NCI-H226 (cell line): ENCODE results near the gene GOLGA6A.
"Not testable (repeated sequence)": the region's sequence is repeated elsewhere in the genome, so short reads cannot be mapped to it uniquely, and the experiment has no call there.

ENCODE experiments used
- DNase-seq: peaks from one replicate; pipeline ENCODE4 v3.0.0-alpha.2; 2015

GOLGA6A gene

DNA sequence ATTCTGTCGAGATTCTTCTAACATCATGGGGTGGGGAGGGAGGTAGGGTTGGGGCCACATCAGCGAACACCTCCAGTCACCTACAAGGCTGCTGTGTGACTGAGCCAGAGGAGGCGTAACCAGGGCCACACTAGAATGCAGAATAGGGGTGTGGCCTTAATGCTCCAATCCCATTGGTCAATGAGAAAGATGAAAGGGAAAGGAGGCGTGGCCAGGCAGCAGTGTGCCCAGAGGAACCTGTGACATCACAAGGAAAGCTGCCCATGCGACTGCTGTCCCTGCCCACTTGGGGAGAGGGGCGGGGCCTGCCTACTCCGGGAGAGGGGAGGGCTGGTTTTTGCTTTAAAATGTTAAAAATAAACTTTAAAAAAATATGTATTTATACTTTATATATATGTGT is at the start of gene GOLGA6A:
Gene GOLGA6A, minus strand, starts transcription at position 101 of the 400 bp plus-strand sequence. Its CDS starts 41 bp downstream, at position 60.
- not testable (repeated sequence) for DNase-seq

DNA sequence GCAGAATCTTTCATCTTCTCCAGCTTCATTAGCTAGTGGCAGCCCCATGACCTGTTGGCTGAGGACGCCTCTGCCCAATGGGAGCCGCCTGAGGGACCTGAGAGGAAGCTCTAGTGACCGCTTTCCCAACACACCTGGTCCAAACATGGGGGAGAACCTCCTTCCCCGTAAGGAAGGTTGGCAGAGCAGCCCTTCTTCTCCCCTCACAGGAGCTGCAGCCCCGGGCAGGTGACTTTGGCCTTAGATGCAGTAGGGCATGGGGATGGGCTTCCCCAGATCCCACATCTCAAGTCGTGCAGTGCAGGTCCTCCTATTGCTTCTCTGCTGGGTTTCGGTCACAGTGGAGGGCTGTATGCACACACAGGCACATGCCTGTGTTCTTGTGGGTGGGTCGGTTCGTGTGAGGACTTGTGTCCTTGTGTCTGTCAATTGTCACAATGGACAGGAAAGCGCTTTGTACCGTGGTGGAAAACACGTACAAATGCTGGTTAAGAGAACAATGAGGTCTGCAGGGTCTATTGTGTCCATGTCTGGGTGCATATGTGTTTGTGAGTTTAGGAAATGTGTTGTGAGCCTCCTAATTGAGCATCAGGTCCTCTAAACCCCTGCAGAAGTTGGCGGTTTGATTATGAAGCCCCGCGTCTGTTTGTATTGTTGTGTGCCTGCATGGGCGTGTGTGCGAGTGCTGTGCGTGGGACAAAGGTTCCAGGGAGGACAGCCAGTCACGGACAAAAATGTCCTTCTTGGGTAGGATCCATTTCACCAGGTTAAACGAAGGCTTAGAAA is 49.5 kb upstream of the GOLGA6A start:
- no peak for DNase-seq

- DNase-seq = no peak
Observed at GRCh38 chr15:74130849-74131627, 48.7 kb upstream of the GOLGA6A start.

DNA sequence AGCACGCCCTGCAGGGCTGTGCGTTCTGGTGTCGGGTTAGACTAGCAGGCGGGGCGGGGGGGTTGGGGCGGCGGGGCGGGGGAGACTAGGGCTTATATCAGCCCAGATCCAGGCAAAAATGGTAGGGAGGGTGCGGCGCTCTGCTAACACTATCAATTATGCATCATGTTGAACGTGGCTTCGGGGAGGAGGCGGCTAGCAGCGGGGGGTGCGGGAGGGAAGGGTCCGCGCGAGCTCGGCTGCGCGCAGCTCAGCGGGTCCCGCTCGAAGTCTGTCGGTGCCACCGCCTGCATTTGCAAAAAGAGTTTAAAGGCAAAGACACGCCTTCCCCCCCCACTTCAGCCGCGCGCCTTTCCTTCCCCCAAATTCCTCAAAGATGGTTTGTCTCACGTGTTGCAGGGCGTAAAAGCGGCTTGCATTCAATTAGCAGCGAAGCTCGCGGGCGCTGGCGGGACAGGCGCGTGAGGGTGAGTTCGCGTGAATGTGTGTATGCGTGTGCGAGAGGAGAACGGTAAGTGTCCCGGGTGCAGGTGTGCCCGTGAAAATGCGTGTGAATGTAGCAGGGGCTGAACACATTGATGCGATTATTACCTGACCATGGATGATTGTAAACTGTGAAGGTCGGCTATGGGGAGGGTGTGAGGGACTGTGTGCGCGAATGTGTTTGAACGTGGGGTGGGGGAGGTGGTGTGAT is 48.0 kb upstream of the GOLGA6A start, which contains the start of gene ISLR2:
Gene ISLR2, plus strand, starts transcription at position 432 of the 694 bp plus-strand sequence. CDS start 2,169 bp downstream, outside the sequence.
- no peak for DNase-seq

DNA sequence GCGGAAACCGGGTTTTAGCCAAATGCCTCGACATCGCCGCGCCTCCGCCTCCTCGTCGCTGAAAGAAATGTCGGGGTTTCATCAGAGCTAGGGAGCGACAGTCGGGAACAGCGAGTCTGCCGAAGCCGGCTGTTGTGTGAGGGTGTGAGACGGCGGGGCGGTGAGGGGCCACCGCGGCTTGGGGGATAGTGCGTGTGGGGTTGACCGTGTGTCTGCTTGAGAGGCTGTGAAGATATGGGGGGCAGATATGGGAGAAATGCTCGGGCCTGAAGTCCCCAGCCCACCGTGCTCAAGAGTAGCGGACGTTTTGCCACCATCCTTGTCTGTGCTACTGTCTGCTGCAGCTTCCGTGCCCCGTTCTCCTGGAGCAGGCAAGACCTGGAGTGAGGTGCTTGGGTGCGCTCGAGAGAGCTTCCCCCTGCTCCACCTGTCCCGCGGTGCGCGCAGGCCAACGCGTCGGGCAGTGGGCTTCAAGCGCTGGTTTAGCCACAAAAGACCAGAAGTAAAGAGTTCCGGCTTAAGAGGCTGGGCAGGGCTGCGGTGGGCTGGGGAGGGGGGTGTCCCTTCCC is 47.3 kb upstream of the GOLGA6A start:
- DNase-seq = no peak

- DNase-seq = no peak
Observed at GRCh38 chr15:74128785-74129585, 46.6 kb upstream of the GOLGA6A start.

DNA sequence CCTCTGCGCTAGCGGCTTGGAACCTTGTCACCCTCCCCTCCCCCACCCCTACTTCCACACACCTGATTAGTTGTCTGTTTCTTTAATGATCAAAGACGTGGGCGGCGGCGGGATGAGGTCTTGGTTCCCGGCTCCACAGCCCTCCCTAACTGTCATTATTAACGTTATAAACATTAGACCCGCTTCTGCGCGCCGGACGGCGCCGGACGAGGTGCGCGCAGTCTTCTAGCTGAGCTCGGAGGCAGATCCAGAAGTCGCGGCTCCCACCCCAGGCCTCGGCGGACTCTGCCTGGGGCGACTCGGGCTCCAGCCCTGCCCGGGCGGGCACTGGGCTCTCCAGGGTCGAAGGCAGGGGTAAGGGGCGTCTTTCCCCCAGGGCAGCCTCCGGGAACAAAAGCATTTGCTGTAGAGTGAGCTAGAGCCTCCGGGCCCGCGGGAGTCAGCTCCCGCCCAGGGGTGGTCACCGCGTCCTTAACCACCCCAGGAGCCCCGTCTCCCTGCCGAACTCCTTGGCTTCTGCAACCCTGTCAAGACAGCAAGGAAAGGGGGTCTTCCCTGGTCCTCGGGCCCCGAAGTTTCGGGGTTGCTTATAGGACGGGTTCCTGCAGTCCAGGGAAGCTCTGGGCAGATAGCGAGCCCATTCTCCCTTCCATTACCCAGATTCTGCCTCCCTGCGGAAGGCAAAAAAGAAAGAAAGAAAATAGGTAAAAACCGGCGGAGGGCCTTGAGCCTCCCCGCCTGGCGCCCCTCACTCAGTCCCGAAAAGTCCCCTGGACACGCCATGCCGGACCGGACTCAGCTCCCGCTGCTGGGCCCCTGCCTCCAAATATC is 45.8 kb upstream of the GOLGA6A start:
- peak; percentile 21 for DNase-seq

- DNase-seq = peak; percentile 83
Observed at GRCh38 chr15:74127255-74127953, 45.1 kb upstream of the GOLGA6A start.

DNA sequence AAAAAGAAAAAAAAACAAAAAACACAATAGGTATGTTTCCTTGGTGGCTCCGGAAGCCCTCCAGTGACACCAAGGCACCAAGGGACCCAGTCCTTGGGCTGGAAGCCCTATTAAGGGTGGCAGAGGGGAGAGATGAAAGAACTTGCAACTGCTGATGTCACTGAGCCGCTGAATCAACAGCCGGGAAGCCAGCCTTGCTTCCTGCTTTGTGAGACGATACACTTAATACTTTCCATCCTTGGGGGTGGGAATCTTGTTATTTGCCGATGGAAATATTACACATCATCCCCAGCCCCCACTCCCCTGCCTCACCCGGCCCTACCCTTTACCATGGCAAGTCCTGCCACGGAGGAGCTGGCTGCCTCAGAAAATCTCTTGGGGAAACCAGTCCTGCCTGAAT is 42.4 kb upstream of the GOLGA6A start:
- no peak for DNase-seq

DNA sequence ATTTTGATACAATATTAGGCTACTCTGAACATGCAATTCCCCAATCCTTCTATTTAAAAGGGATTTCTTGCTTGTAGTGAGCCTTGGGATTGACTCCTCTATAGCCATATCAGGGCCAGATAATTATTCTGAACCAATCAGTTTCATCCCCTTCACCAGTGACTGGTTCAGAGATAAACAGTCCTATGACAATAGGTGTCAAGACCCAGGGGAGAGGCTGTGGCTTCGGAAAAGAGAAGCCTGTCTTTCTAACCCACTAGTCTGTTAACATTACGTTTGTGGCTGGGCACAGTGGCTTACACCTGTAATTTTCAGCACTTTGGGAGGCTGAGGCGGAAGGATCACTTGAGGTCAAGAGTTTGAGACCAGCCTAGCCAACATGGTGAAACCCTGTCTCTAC is 41.8 kb upstream of the GOLGA6A start:
- no peak for DNase-seq

DNA sequence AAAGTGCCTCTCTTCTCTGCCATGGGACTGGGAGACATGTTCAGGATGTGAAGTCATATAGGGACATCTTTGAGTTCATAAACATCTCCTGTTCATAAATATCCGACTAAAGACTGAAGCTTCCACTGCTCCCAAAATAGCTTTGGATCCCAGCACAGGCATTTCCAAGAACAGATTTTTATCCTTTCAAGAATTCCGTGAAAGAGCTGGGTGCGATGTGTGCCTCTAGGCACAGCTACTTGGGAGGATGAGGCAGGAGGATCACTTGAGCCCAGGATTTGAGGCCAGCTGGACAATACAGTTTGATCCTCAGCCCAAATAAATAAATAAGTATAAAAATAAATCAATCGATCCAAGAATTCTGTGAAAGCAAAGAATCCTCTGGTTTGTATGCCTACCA is 41.3 kb upstream of the GOLGA6A start:
- no peak for DNase-seq

GRCh38 chr15:74123131-74123429 is 40.7 kb upstream of the GOLGA6A start:
- DNase-seq = no peak

DNA sequence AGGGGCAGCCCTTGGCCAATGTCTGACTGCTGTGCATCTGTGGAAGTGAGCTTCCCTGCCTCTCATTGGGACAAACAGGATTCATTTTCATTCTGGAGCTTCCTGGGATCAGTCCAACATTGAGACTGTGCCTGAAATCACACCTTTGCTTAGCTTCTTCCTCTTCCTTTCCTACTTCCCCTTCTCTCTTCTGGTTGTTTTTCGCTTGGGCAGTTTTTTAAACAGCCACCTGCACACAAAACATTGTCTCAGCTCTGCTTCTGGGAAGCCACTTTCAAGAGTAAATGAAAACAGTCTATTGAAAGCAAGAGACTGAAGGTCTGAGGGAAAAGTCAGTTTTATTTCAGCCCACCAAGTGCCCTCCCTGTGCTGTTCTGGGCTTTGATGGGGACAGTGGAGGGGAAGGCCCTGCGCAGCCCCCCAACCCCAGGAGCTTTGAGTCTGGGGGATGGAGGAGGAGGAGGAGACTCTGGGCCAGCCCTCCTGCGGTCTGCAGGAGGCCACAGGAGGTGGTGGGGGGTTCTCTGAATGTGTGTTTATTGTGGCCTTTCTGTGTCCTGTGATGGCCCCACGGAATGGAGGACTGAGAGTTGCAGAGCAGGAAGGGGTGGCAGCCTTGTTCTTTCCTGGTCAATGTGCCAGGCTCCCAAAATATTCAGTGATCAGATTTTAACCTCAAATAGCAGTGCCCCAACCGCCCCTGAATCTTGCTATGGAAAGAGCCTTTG is 40.2 kb upstream of the GOLGA6A start:
- DNase-seq = no peak

DNA sequence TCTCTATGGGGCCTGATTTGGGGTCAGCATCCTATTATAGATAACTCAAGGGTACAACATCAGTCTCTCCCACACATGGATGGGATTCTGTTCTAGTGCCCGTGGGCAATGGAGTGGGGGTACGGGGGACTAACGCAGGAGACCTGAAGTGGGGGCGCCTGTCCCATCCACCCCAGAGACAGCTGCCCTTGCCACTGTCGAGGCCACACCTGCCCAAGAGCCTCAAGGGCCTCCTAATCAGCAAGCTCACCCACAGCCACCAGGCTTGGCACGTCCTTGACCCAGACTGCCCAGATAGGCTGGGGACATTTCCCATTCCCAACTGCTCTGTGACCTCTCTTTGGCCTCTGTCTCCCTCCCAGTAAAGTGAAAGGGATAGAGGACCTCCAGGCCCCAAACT is 39.5 kb upstream of the GOLGA6A start:
- DNase-seq = no peak

DNA sequence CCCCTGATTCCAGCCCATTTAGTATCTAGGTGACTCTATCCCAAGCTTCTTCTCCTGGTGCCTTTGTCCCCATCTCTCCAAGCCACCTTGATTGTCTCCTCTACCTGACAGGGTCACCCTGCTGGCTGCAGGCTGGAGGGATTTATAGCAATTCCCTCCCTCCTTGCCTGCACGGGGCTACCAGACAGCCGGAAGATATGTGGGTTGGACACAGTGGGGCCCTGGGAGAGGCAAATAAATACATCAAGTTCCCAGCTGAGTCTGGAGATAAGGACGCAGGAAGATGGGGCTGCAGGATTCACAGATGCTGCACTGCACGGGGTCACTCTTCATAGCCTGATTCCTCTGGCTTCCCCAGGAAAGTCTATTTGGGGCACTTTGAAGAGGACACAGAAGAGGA is 38.7 kb upstream of the GOLGA6A start:
- no peak for DNase-seq

- no peak for DNase-seq
Observed at GRCh38 chr15:74120426-74120825, 38.1 kb upstream of the GOLGA6A start.

GRCh38 chr15:74109713-74110112 is 27.4 kb upstream of the GOLGA6A start:
- DNase-seq = peak; percentile 1

DNA sequence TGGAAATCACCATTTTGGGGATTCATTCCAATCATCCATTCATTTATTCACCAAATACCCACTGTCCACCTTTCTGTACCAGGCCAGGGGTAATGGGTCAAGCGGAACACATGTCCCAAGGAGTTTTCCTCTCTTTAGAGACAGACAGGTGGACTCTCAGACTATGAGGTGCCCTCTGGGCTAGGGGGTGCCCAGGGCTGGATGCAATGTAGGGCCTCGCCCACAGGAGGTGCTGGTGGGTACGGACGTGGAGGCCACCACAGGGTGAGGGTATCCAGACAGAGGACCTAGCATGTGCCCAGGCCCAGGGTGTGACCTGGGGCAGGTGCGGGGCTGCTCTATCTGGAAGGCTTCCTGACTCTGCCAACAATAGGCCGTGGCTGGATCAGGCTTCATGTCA is 26.3 kb upstream of the GOLGA6A start:
- DNase-seq = peak; percentile 1

DNA sequence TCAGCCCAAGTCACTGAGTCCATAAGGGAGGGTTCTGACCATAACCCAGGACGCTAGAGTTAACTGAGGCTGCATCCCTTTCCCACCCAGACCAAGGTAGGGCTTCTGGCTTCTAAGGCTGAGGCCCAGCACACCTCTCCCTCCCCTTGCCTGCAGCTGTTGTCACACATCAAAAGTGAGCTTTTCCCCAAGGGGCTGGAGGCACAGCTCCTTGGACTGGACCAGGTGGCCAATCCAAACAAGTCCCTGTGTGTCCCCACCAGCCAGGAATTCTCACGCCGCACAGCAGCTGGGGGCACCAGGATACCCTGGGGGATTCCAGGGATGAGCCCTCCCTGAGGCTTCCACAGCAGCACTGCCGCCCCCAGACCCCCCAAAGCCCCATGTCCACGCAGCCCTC is 25.8 kb upstream of the GOLGA6A start:
- DNase-seq = no peak
